HG02870 (cell line): ENCODE measurements around the gene EVC2.
"Not testable (repeated sequence)": the region's sequence is repeated elsewhere in the genome, so short reads cannot be mapped to it uniquely, and the experiment has no call there.

Experiments
- ATAC-seq: cut with Tn5 transposase; IDR thresholded peaks from one replicate; pipeline ENCODE4 v1.9.1; 2021; ENCODE audit warnings: mild to moderate bottlenecking, moderate library complexity; ENCODE audit not compliant: unreplicated experiment

Gene EVC2

GRCh38 chr4:5746829-5747737 lies 38.7 kb upstream of the EVC2 start:
- no peak for ATAC-seq

GRCh38 chr4:5746250-5746649 lies 37.9 kb upstream of the EVC2 start:
- ATAC-seq: no peak

- no peak for ATAC-seq
Measured at GRCh38 chr4:5742968-5743367, 34.6 kb upstream of the EVC2 start.

GRCh38 chr4:5742388-5742787 lies 34.0 kb upstream of the EVC2 start:
- ATAC-seq: no peak

GRCh38 chr4:5738061-5738460 lies 29.7 kb upstream of the EVC2 start:
- ATAC-seq: no peak

- ATAC-seq: no peak
Measured at GRCh38 chr4:5735463-5735862, 27.1 kb upstream of the EVC2 start.

- no peak for ATAC-seq
Measured at GRCh38 chr4:5734853-5735252, 26.5 kb upstream of the EVC2 start.

- ATAC-seq: no peak
Measured at GRCh38 chr4:5732158-5732557, 23.8 kb upstream of the EVC2 start.

GRCh38 chr4:5730993-5731990 lies 22.9 kb upstream of the EVC2 start:
- no peak for ATAC-seq

- no peak for ATAC-seq
Measured at GRCh38 chr4:5730436-5730835, 22.1 kb upstream of the EVC2 start.

GRCh38 chr4:5728412-5728811 lies 20.1 kb upstream of the EVC2 start:
- not testable (repeated sequence) for ATAC-seq

- ATAC-seq: no peak
Measured at GRCh38 chr4:5724377-5724776, 16.0 kb upstream of the EVC2 start.

GRCh38 chr4:5722328-5722727 lies 14.0 kb upstream of the EVC2 start:
- ATAC-seq: no peak

GRCh38 chr4:5721923-5722322 lies 13.6 kb upstream of the EVC2 start:
- ATAC-seq: no peak

GRCh38 chr4:5720980-5721379 lies 12.6 kb upstream of the EVC2 start:
- no peak for ATAC-seq

- ATAC-seq: no peak
Measured at GRCh38 chr4:5720157-5720850, 11.9 kb upstream of the EVC2 start.

- ATAC-seq: no peak
Measured at GRCh38 chr4:5719350-5720055, 11.1 kb upstream of the EVC2 start.

- no peak for ATAC-seq
Measured at GRCh38 chr4:5718411-5718810, 10.1 kb upstream of the EVC2 start.

- ATAC-seq: no peak
Measured at GRCh38 chr4:5717449-5718158, 9.2 kb upstream of the EVC2 start.

GRCh38 chr4:5716391-5716790 lies 8.0 kb upstream of the EVC2 start:
- ATAC-seq: no peak
